ENCODE measurements around the gene KCNH2. TPM values are rescaled to one million over a fixed set of nuclear protein-coding genes. Genes with fewer than 3 reads are reported as not detected.

The KCNH2 gene
- total and polyA plus RNA-seq, 2 of the 13 experiments (the other 11 are each of a cell fraction or from before 2014, with no cell fraction given) = 0.09 to 0.11 TPM

DNA sequence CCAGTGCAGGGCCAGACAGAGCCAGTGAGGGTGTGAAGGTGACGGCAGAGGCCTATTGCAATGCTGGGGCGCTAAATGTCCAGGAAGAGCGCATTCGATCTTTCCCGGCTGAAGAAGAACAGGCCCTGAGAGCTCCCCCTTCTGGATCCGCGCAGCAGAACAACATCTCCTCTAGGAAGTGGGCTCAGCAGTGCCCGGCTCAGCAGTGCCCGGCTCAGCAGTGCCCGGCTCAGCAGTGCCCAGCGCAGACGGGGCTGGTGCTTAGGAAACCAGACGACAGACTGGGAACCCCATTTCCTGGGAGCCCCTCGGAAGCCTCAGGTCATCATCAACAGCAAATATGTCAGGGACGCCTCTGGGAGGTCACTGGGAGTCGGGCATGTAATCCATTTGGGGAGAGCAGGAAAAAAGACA lies 8.0 kb upstream of the KCNH2 start (continued):
- TF ChIP-seq, protein P1, sequence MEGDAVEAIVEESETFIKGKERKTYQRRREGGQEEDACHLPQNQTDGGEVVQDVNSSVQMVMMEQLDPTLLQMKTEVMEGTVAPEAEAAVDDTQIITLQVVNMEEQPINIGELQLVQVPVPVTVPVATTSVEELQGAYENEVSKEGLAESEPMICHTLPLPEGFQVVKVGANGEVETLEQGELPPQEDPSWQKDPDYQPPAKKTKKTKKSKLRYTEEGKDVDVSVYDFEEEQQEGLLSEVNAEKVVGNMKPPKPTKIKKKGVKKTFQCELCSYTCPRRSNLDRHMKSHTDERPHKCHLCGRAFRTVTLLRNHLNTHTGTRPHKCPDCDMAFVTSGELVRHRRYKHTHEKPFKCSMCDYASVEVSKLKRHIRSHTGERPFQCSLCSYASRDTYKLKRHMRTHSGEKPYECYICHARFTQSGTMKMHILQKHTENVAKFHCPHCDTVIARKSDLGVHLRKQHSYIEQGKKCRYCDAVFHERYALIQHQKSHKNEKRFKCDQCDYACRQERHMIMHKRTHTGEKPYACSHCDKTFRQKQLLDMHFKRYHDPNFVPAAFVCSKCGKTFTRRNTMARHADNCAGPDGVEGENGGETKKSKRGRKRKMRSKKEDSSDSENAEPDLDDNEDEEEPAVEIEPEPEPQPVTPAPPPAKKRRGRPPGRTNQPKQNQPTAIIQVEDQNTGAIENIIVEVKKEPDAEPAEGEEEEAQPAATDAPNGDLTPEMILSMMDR (CRISPR knock-in tag; IDR thresholded peaks at IDR 0.05) = peak; percentile 79
- TF ChIP-seq, protein P2, sequence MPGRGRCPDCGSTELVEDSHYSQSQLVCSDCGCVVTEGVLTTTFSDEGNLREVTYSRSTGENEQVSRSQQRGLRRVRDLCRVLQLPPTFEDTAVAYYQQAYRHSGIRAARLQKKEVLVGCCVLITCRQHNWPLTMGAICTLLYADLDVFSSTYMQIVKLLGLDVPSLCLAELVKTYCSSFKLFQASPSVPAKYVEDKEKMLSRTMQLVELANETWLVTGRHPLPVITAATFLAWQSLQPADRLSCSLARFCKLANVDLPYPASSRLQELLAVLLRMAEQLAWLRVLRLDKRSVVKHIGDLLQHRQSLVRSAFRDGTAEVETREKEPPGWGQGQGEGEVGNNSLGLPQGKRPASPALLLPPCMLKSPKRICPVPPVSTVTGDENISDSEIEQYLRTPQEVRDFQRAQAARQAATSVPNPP (CRISPR knock-in tag; IDR thresholded peaks at IDR 0.05) = no peak
- TF ChIP-seq, protein P3, sequence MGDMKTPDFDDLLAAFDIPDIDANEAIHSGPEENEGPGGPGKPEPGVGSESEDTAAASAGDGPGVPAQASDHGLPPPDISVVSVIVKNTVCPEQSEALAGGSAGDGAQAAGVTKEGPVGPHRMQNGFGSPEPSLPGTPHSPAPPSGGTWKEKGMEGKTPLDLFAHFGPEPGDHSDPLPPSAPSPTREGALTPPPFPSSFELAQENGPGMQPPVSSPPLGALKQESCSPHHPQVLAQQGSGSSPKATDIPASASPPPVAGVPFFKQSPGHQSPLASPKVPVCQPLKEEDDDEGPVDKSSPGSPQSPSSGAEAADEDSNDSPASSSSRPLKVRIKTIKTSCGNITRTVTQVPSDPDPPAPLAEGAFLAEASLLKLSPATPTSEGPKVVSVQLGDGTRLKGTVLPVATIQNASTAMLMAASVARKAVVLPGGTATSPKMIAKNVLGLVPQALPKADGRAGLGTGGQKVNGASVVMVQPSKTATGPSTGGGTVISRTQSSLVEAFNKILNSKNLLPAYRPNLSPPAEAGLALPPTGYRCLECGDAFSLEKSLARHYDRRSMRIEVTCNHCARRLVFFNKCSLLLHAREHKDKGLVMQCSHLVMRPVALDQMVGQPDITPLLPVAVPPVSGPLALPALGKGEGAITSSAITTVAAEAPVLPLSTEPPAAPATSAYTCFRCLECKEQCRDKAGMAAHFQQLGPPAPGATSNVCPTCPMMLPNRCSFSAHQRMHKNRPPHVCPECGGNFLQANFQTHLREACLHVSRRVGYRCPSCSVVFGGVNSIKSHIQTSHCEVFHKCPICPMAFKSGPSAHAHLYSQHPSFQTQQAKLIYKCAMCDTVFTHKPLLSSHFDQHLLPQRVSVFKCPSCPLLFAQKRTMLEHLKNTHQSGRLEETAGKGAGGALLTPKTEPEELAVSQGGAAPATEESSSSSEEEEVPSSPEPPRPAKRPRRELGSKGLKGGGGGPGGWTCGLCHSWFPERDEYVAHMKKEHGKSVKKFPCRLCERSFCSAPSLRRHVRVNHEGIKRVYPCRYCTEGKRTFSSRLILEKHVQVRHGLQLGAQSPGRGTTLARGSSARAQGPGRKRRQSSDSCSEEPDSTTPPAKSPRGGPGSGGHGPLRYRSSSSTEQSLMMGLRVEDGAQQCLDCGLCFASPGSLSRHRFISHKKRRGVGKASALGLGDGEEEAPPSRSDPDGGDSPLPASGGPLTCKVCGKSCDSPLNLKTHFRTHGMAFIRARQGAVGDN (CRISPR knock-in tag; IDR thresholded peaks at IDR 0.05) = 0 out of 2 replicates have a peak, but pooled peaks have one; percentile 10
- TF ChIP-seq ZFY (CRISPR knock-in tag; IDR thresholded peaks at IDR 0.05) (peak; percentile 45; the same call in 1 of the 2 replicates), ZNF660 (CRISPR knock-in tag; IDR thresholded peaks at IDR 0.05; ENCODE audit: borderline replicate concordance, low read depth) (no peak), STAG1 (CRISPR knock-in tag; IDR thresholded peaks at IDR 0.05) (peak; percentile 58), RAD21 (CRISPR knock-in tag; IDR thresholded peaks at IDR 0.05) (peak; percentile 35)

Data from HepG2 (cell line).